Trophoblast cell (in vitro differentiated cells and primary cell): ENCODE measurements around the gene TBC1D16.

ENCODE experiments used
- DNase-seq, 2 donors: peaks; one replicate each; pipeline ENCODE4 v3.0.0-alpha.2; 2016
- H2AFZ ChIP-seq: 2 replicates; pipeline ENCODE4 v1.6.1; 2013; ENCODE audit warnings: low read length, moderate library complexity, mild to moderate bottlenecking; ENCODE audit not compliant: insufficient read depth, poor library complexity
- H2AK5ac ChIP-seq: 2 replicates; pipeline ENCODE4 v1.6.1; 2013; ENCODE audit warnings: mild to moderate bottlenecking, low read length
- H2BK120ac ChIP-seq: 2 replicates; pipeline ENCODE4 v1.6.1; 2013; ENCODE audit warnings: low read length, mild to moderate bottlenecking, moderate library complexity; ENCODE audit not compliant: insufficient read depth, poor library complexity
- H2BK12ac ChIP-seq: 2 replicates; pipeline ENCODE4 v1.6.1; 2013; ENCODE audit warnings: mild to moderate bottlenecking, low read length, moderate library complexity
- H2BK5ac ChIP-seq: 2 replicates; pipeline ENCODE4 v1.6.1; 2013; ENCODE audit warnings: low read length, low read depth, moderate library complexity, mild to moderate bottlenecking; ENCODE audit not compliant: poor library complexity
- H3K14ac ChIP-seq: 2 replicates; pipeline ENCODE4 v1.6.1; 2013; ENCODE audit warnings: mild to moderate bottlenecking, low read length
- H3K18ac ChIP-seq: 2 replicates; pipeline ENCODE4 v1.6.1; 2013; ENCODE audit warnings: mild to moderate bottlenecking, low read length
- H3K23ac ChIP-seq: 2 replicates; pipeline ENCODE4 v1.6.1; 2013; ENCODE audit warnings: low read length
- H3K27ac ChIP-seq: 2 replicates; pipeline ENCODE4 v1.5.1; 2013; ENCODE audit warnings: low read depth, mild to moderate bottlenecking, inconsistent platforms, low read length, moderate library complexity
- H3K27me3 ChIP-seq: 2 replicates; pipeline ENCODE4 v1.6.1; 2013; ENCODE audit warnings: inconsistent platforms, mild to moderate bottlenecking, low read length, moderate library complexity; ENCODE audit not compliant: insufficient read depth
- H3K36me3 ChIP-seq, 2 experiments: 1 replicate in 1 of 2; 2 replicates in 1 of 2; pipeline ENCODE4 v1.6.1; 2013; ENCODE audit warnings: low read length in 2 of 2, mild to moderate bottlenecking in 2 of 2, moderate library complexity in 1 of 2; ENCODE audit not compliant: insufficient read depth in 2 of 2, control insufficient read depth in 1 of 2
- H3K4ac ChIP-seq: 2 replicates; pipeline ENCODE4 v1.6.1; 2013; ENCODE audit warnings: low read depth, mild to moderate bottlenecking, low read length, moderate library complexity
- H3K4me1 ChIP-seq, 2 experiments: 1 replicate in 1 of 2; 2 replicates in 1 of 2; pipeline ENCODE4 v1.6.1; 2013; ENCODE audit warnings: low read length in 2 of 2, mild to moderate bottlenecking in 2 of 2, moderate library complexity in 1 of 2; ENCODE audit not compliant: insufficient read depth in 2 of 2, control insufficient read depth in 1 of 2
- H3K4me2 ChIP-seq: 2 replicates; pipeline ENCODE4 v1.6.1; 2013; ENCODE audit warnings: inconsistent platforms, mild to moderate bottlenecking, low read length, moderate library complexity
- H3K4me3 ChIP-seq: 2 replicates; pipeline ENCODE4 v1.5.1; 2013; ENCODE audit warnings: mild to moderate bottlenecking, low read depth, low read length, inconsistent platforms
- H3K79me1 ChIP-seq: one replicate; pipeline ENCODE4 v1.6.1; 2013; ENCODE audit warnings: low read length
- H3K79me2 ChIP-seq: 2 replicates; pipeline ENCODE4 v1.6.1; 2013; ENCODE audit warnings: low read length, mild to moderate bottlenecking; ENCODE audit not compliant: control insufficient read depth, insufficient read depth, poor library complexity
- H3K9ac ChIP-seq: 2 replicates; pipeline ENCODE4 v1.6.1; 2013; ENCODE audit warnings: mild to moderate bottlenecking, low read length
- H3K9me3 ChIP-seq: 2 replicates; pipeline ENCODE4 v1.6.1; 2013; ENCODE audit warnings: low read depth, mild to moderate bottlenecking, control low read depth, inconsistent platforms, low read length; ENCODE audit not compliant: insufficient read depth
- H4K12ac ChIP-seq: 2 replicates; pipeline ENCODE4 v1.6.1; 2013; ENCODE audit warnings: low read depth, mild to moderate bottlenecking, low read length, moderate library complexity
- H4K8ac ChIP-seq: 2 replicates; pipeline ENCODE4 v1.6.1; 2013; ENCODE audit warnings: low read depth, mild to moderate bottlenecking, low read length, moderate library complexity
- H4K91ac ChIP-seq: one replicate; pipeline ENCODE4 v1.6.1; 2013; ENCODE audit warnings: low read depth, mild to moderate bottlenecking, low read length, moderate library complexity
- WGBS: extraction: QIAGEN DNeasy Blood & Tissue Kit; methylation state at CpG from one replicate; pipeline ENCODE4 v1.1.7; 2013; ENCODE audit warnings: missing lambda C conversion rate; ENCODE audit not compliant: insufficient read length, insufficient coverage; ENCODE audit errors: extremely low coverage; 5-methylcytosine and 5-hydroxymethylcytosine counted together

The TBC1D16 gene

GRCh38 chr17:79931817-79932309, 103.8 kb downstream of the TBC1D16 start:
- H3K27me3 ChIP-seq: peaks cover 22% of the 10 kb centered on the region
- no peak overlapping the region for H3K9ac ChIP-seq
- DNase-seq: no peak
- no peak overlapping the region for H3K18ac ChIP-seq
- H3K4me1 ChIP-seq: peaks cover 0 to 2% of the 10 kb centered on the region in 2 experiments
- no peak overlapping the region for H4K12ac ChIP-seq
- H2BK12ac ChIP-seq: no peak overlapping the region
- no peak overlapping the region for H2AFZ ChIP-seq
- no peak overlapping the region for H3K14ac ChIP-seq
- no peaks in the 10 kb centered on the region for H3K36me3 ChIP-seq
- no peak overlapping the region for H4K91ac ChIP-seq
- H3K79me2 ChIP-seq: no peaks in the 10 kb centered on the region
- no peaks in the 10 kb centered on the region for H3K79me1 ChIP-seq
- H2AK5ac ChIP-seq: no peak overlapping the region
- H4K8ac ChIP-seq: no peak overlapping the region
- peaks cover 6% of the 10 kb centered on the region for H3K9me3 ChIP-seq
- no CpG with 5 or more reads among the region's 10 CpGs for WGBS
- H3K4me2 ChIP-seq: no peak overlapping the region
- H3K23ac ChIP-seq: no peak overlapping the region
- H3K27ac ChIP-seq: no peak overlapping the region
- no peak overlapping the region for H2BK120ac ChIP-seq
- H3K4ac ChIP-seq: no peak overlapping the region
- H2BK5ac ChIP-seq: no peak overlapping the region
- H3K4me3 ChIP-seq: no peak overlapping the region

GRCh38 chr17:79930877-79931816, 104.5 kb downstream of the TBC1D16 start:
- Histone ChIP-seq H3K36me3 (no peaks in the 10 kb centered on the region), H4K12ac (no peak overlapping the region), H3K27ac (no peak overlapping the region), H3K27me3 (peaks cover 22% of the 10 kb centered on the region), H3K9ac (no peak overlapping the region), H4K91ac (no peak overlapping the region), H3K79me1 (no peaks in the 10 kb centered on the region), H2BK5ac (no peak overlapping the region), H2AK5ac (no peak overlapping the region), H3K9me3 (peaks cover 6% of the 10 kb centered on the region), H4K8ac (no peak overlapping the region), H2BK120ac (no peak overlapping the region), H3K4ac (no peak overlapping the region), H2AFZ (no peak overlapping the region), H3K23ac (no peak overlapping the region), H3K4me3 (no peak overlapping the region), H3K18ac (no peak overlapping the region), H3K4me1 (peaks cover 0 to 2% of the 10 kb centered on the region in 2 experiments), H3K4me2 (no peak overlapping the region), H3K14ac (no peak overlapping the region), H2BK12ac (no peak overlapping the region), H3K79me2 (no peaks in the 10 kb centered on the region)
- WGBS: no CpG with 5 or more reads among the region's 17 CpGs
- no peak for DNase-seq

- no peak overlapping the region for H2BK12ac ChIP-seq
- no peak overlapping the region for H3K4me3 ChIP-seq
- WGBS: no CpG with 5 or more reads among the region's 59 CpGs
- peaks cover 0 to 2% of the 10 kb centered on the region in 2 experiments for H3K4me1 ChIP-seq
- no peak overlapping the region for H3K14ac ChIP-seq
- H3K79me2 ChIP-seq: no peaks in the 10 kb centered on the region
- no peak overlapping the region for H3K18ac ChIP-seq
- H3K36me3 ChIP-seq: no peaks in the 10 kb centered on the region
- H3K9me3 ChIP-seq: peaks cover 6% of the 10 kb centered on the region
- H2BK5ac ChIP-seq: no peak overlapping the region
- H3K4me2 ChIP-seq: peak overlapping the region; percentile 51
- no peak overlapping the region for H2AK5ac ChIP-seq
- H3K4ac ChIP-seq: no peak overlapping the region
- H4K8ac ChIP-seq: no peak overlapping the region
- no peak overlapping the region for H4K91ac ChIP-seq
- H3K27me3 ChIP-seq: peaks cover 22% of the 10 kb centered on the region
- no peak overlapping the region for H3K9ac ChIP-seq
- H3K27ac ChIP-seq: no peak overlapping the region
- DNase-seq: no peak
- no peaks in the 10 kb centered on the region for H3K79me1 ChIP-seq
- H4K12ac ChIP-seq: no peak overlapping the region
- H2BK120ac ChIP-seq: no peak overlapping the region
- no peak overlapping the region for H3K23ac ChIP-seq
- no peak overlapping the region for H2AFZ ChIP-seq
Measured at GRCh38 chr17:79930062-79930876, 105.4 kb downstream of the TBC1D16 start.

GRCh38 chr17:79929257-79930061, 106.2 kb downstream of the TBC1D16 start:
- Histone ChIP-seq H3K14ac (no peak overlapping the region), H2AK5ac (no peak overlapping the region), H4K91ac (no peak overlapping the region), H3K27ac (no peak overlapping the region), H3K18ac (no peak overlapping the region), H3K4me3 (no peak overlapping the region), H2BK12ac (no peak overlapping the region), H4K8ac (no peak overlapping the region), H3K4me1 (peaks cover 0 to 2% of the 10 kb centered on the region in 2 experiments), H3K9ac (no peak overlapping the region), H2BK120ac (no peak overlapping the region), H3K23ac (no peak overlapping the region), H2AFZ (no peak overlapping the region), H3K79me1 (no peaks in the 10 kb centered on the region), H3K4ac (no peak overlapping the region), H3K4me2 (no peak overlapping the region), H4K12ac (no peak overlapping the region), H3K36me3 (no peaks in the 10 kb centered on the region), H2BK5ac (no peak overlapping the region), H3K27me3 (peaks cover 22% of the 10 kb centered on the region), H3K9me3 (peaks cover 6% of the 10 kb centered on the region), H3K79me2 (no peaks in the 10 kb centered on the region)
- WGBS: no CpG with 5 or more reads among the region's 25 CpGs
- DNase-seq: no peak
